GM12878 (cell line): Measurements from ENCODE around the gene EPB41L4B.
A peak's percentile ranks its signal among the peaks of the same experiment; 100 is the strongest.

ENCODE experiments used
- BRCA1 ChIP-seq: IDR thresholded peaks from 2 replicates; pipeline ENCODE4 v1.6.1; 2011; ENCODE audit warnings: low read depth, low read length, improper control_type of control experiment
- CEBPB ChIP-seq, 2 experiments: fragments of 150-350 bp in 1 of 2; IDR thresholded peaks; 2 replicates each; pipeline ENCODE4 v1.6.1; 2012 to 2014; ENCODE audit warnings: low read depth in 2 of 2, low read length in 2 of 2, borderline replicate concordance in 1 of 2, inconsistent platforms in 1 of 2
- EP300 ChIP-seq, 2 experiments: fragments of 150-350 bp in 1 of 2; IDR thresholded peaks; 2 replicates each; pipeline ENCODE4 v1.6.1; 2011 to 2012; ENCODE audit warnings: low read depth in 2 of 2, low read length in 2 of 2, borderline replicate concordance in 1 of 2, improper control_type of control experiment in 1 of 2, inconsistent platforms in 1 of 2; ENCODE audit not compliant: control insufficient read depth in 1 of 2
- ETV6 ChIP-seq, 2 experiments: fragments of 450-650 bp in 1 of 2; IDR thresholded peaks in 1 of 2; conservative IDR thresholded peaks in 1 of 2; 2 replicates each; pipeline ENCODE4 v1.6.1; 2014; ENCODE audit warnings: antibody characterized with exemption in 1 of 2, borderline replicate concordance in 1 of 2, low read depth in 1 of 2, mild to moderate bottlenecking in 1 of 2, moderate library complexity in 1 of 2
- HDAC6 ChIP-seq: fragments of 200-600 bp; sonication (generic); IDR thresholded peaks from one replicate; pipeline ENCODE4 v1.8.0; 2017; ENCODE audit warnings: antibody characterized with exemption; ENCODE audit not compliant: unreplicated experiment
- MYC ChIP-seq: IDR thresholded peaks from 2 replicates; pipeline ENCODE4 v1.6.1; 2011; ENCODE audit warnings: mild to moderate bottlenecking, low read length, moderate library complexity, inconsistent platforms; ENCODE audit not compliant: insufficient read depth, insufficient replicate concordance, insufficient read length, severe bottlenecking
- POLR2AphosphoS5 ChIP-seq: IDR thresholded peaks from 2 replicates; pipeline ENCODE4 v1.6.1; 2011; ENCODE audit warnings: mild to moderate bottlenecking, low read length, inconsistent platforms
- SIN3A ChIP-seq: IDR thresholded peaks from 2 replicates; pipeline ENCODE4 v1.6.1; 2012; ENCODE audit warnings: low read depth, low read length, improper control_type of control experiment
- SMAD1 ChIP-seq: fragments of 450-650 bp; IDR thresholded peaks from 2 replicates; pipeline ENCODE4 v1.6.1; 2018; ENCODE audit warnings: mild to moderate bottlenecking, low read depth; ENCODE audit not compliant: partially characterized antibody
- SREBF2 ChIP-seq: IDR thresholded peaks from 2 replicates; pipeline ENCODE4 v1.6.1; 2012; ENCODE audit warnings: mild to moderate bottlenecking, low read length
- ZBTB11 ChIP-seq: fragments of 450-650 bp; formaldehyde crosslinking; IDR thresholded peaks from 2 replicates; pipeline ENCODE4 v1.5.0; 2022; ENCODE audit warnings: mild to moderate bottlenecking, missing genetic modification characterization
- ZNF24 ChIP-seq: fragments of 450-650 bp; IDR thresholded peaks from 2 replicates; pipeline ENCODE4 v1.6.1; 2017; ENCODE audit warnings: antibody characterized with exemption, mild to moderate bottlenecking
- TF ChIP-seq, protein P1 (sequence below): IDR thresholded peaks from 2 replicates; pipeline ENCODE4 v1.6.1; 2012; ENCODE audit warnings: low read depth, low read length, improper control_type of control experiment
- TF ChIP-seq, protein P2 (sequence below), 3 experiments: IDR thresholded peaks in 2 of 3; conservative IDR thresholded peaks in 1 of 3; 2 replicates each; pipeline ENCODE4 v1.5.1; 2011; ENCODE audit warnings: low read depth in 3 of 3, low read length in 3 of 3, mild to moderate bottlenecking in 3 of 3, control low read depth in 2 of 3, moderate library complexity in 2 of 3, inconsistent platforms in 1 of 3, mixed read lengths in 1 of 3; ENCODE audit not compliant: control insufficient read depth in 2 of 3, insufficient read depth in 1 of 3; ENCODE audit errors: extremely low read depth in 1 of 3

DNA sequence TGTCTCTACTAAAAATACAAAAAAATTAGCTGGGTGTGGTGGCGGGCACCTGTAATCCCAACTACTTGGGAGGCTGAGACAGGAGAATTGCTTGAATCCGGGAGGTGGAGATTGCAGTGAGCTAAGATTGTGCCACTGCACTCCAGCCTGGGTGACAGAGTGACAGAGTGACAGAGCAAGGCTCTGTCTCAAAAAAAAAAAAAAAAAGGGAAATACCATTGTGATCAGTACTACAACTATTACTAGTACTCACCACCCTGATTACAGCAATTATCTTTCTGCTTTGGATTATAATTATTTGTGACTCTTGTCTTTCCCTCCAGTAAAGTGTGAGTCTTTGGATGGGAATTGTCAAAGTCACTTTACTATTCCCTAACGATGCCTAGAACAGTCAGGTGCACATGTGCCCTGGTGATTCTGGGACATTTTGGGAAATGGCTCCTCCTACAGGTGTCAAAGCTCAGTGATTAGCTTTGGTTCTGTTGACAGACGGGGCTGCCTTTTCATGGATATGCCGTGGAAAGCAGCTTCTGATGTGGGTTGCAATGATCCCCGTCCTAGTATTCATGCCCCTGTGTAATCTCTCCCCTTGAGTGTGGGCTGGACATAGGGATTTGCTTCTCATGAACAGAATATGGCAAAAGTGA is 122.0 kb downstream of the EPB41L4B start:
- TF ChIP-seq ETV6 (conservative IDR thresholded peaks at IDR 0.05 in 1 of 2, IDR thresholded peaks at IDR 0.05 in 1 of 2; ENCODE audit: borderline replicate concordance in 1 of 2, low read depth in 1 of 2), result no peak
- TF ChIP-seq, protein P1, sequence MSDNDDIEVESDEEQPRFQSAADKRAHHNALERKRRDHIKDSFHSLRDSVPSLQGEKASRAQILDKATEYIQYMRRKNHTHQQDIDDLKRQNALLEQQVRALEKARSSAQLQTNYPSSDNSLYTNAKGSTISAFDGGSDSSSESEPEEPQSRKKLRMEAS, result no peak
- TF ChIP-seq POLR2AphosphoS5, result no peak
- no peak for TF ChIP-seq ZBTB11 (CRISPR knock-in tag)
- no peak for TF ChIP-seq SREBF2
- TF ChIP-seq CEBPB (IDR thresholded peaks at IDR 0.05; ENCODE audit: borderline replicate concordance in 1 of 2, low read depth in 2 of 2, low read length in 2 of 2), result no peak
- TF ChIP-seq BRCA1, result no peak
- TF ChIP-seq SMAD1, result no peak
- TF ChIP-seq, protein P2, sequence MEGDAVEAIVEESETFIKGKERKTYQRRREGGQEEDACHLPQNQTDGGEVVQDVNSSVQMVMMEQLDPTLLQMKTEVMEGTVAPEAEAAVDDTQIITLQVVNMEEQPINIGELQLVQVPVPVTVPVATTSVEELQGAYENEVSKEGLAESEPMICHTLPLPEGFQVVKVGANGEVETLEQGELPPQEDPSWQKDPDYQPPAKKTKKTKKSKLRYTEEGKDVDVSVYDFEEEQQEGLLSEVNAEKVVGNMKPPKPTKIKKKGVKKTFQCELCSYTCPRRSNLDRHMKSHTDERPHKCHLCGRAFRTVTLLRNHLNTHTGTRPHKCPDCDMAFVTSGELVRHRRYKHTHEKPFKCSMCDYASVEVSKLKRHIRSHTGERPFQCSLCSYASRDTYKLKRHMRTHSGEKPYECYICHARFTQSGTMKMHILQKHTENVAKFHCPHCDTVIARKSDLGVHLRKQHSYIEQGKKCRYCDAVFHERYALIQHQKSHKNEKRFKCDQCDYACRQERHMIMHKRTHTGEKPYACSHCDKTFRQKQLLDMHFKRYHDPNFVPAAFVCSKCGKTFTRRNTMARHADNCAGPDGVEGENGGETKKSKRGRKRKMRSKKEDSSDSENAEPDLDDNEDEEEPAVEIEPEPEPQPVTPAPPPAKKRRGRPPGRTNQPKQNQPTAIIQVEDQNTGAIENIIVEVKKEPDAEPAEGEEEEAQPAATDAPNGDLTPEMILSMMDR (IDR thresholded peaks at IDR 0.05 in 2 of 3, conservative IDR thresholded peaks at IDR 0.05 in 1 of 3; ENCODE audit: control insufficient read depth in 2 of 3, extremely low read depth in 1 of 3, insufficient read depth in 1 of 3, low read depth in 3 of 3, low read length in 3 of 3), result peak; percentile 16 to 29 (median 29); a peak in 3 of 6 replicates
- no peak for TF ChIP-seq ZNF24
- no peak for TF ChIP-seq MYC
- TF ChIP-seq SIN3A, result no peak
- TF ChIP-seq EP300 (IDR thresholded peaks at IDR 0.05; ENCODE audit: borderline replicate concordance in 1 of 2, control insufficient read depth in 1 of 2, low read depth in 2 of 2, low read length in 2 of 2), result no peak
- no peak for TF ChIP-seq HDAC6
